ENCODE data around the gene ZAR1L. TPM values are rescaled to one million over a fixed set of nuclear protein-coding genes. Genes with fewer than 3 reads are reported as not detected.

The ZAR1L gene
- polyA plus RNA-seq, 2 of the 4 experiments (the other 2 are of a cell fraction), result not detected

GRCh38 chr13:32267836-32268439 lies 47.2 kb downstream of the ZAR1L start:
- DNase-seq (ENCODE audit: low read depth in 1 of 2, low spot score in 1 of 2), result no peak

GRCh38 chr13:32266130-32266529 lies 49.0 kb downstream of the ZAR1L start:
- ChIA-PET CTCF (interaction anchor here (1.8 kb wide), 1 partner anchor 12 kb away, joined by 6 read pairs; no protein-coding TSS in a partner anchor), POLR2A (no interaction called here)
- no peak for DNase-seq (ENCODE audit: low read depth in 1 of 2, low spot score in 1 of 2)
- ATAC-seq, result no peak
- H3K4me3 ChIP-seq, result no peak overlapping the region
- H3K4me2 ChIP-seq, result no peak overlapping the region
- 65% methylated on average over 1 of the region's 1 CpG for WGBS (ENCODE audit: missing lambda C conversion rate)
- H3K4me1 ChIP-seq, result no peaks in the 10 kb centered on the region
- no peaks in the 10 kb centered on the region for H3K9me3 ChIP-seq
- TF ChIP-seq CBX2 (IDR thresholded peaks at IDR 0.05; ENCODE audit: borderline replicate concordance, low read depth) (no peak), CTCF (IDR thresholded peaks at IDR 0.05) (no peak)
- no peak overlapping the region for H3K27ac ChIP-seq
- no peak for FAIRE-seq

More at GRCh38 chr13:32267836-32268439, 47.2 kb downstream of the ZAR1L start:
- ChIA-PET POLR2A (no interaction called here), CTCF (interaction anchor here (0.6 to 1.3 kb wide), 3 partner anchors 16 to 35 kb away, joined by 3 read pairs; no protein-coding TSS in a partner anchor)
- Histone ChIP-seq H3K9me3 (no peaks in the 10 kb centered on the region), H3K4me3 (no peak overlapping the region), H3K27ac (no peak overlapping the region), H3K4me1 (no peaks in the 10 kb centered on the region), H3K4me2 (no peak overlapping the region)
- TF ChIP-seq HOXB5 (CRISPR knock-in tag; IDR thresholded peaks at IDR 0.05), result no peak
- TF ChIP-seq ELK1 (IDR thresholded peaks at IDR 0.05; ENCODE audit: low read depth, low read length), result no peak
- no peak for TF ChIP-seq E2F6 (IDR thresholded peaks at IDR 0.05; ENCODE audit: borderline replicate concordance, low read depth)
- TF ChIP-seq RNF2 (IDR thresholded peaks at IDR 0.05; ENCODE audit: borderline replicate concordance, low read depth), result no peak
- no peak for TF ChIP-seq BHLHE40 (IDR thresholded peaks at IDR 0.05; ENCODE audit: low read depth, low read length)
- no peak for TF ChIP-seq RAD21 (conservative IDR thresholded peaks at IDR 0.05 in 1 of 2, IDR thresholded peaks at IDR 0.05 in 1 of 2)
- TF ChIP-seq EP300 (IDR thresholded peaks at IDR 0.05), result no peak
- TF ChIP-seq FOXS1 (CRISPR knock-in tag; IDR thresholded peaks at IDR 0.05), result no peak
- no peak for TF ChIP-seq MYC (IDR thresholded peaks at IDR 0.05; ENCODE audit: borderline replicate concordance, low read length)
- 58% methylated on average over 7 of the region's 7 CpGs for WGBS (ENCODE audit: missing lambda C conversion rate)
- FAIRE-seq, result no peak
- ATAC-seq, result no peak

GRCh38 chr13:32265726-32266125 lies 49.4 kb downstream of the ZAR1L start:
- H3K4me1 ChIP-seq, result no peaks in the 10 kb centered on the region
- H3K27ac ChIP-seq, result no peak overlapping the region
- POLR2A ChIA-PET, result no interaction called here
- ATAC-seq (no peak), DNase-seq (ENCODE audit: low read depth in 1 of 2, low spot score in 1 of 2) (no peak), FAIRE-seq (no peak)
- no peak overlapping the region for H3K4me2 ChIP-seq
- CTCF ChIA-PET, result interaction anchor here (1.8 kb wide), 1 partner anchor 11 kb away, joined by 6 read pairs; no protein-coding TSS in a partner anchor
- no peak for TF ChIP-seq HEYL (CRISPR knock-in tag; IDR thresholded peaks at IDR 0.05)
- no peak for TF ChIP-seq RARB (CRISPR knock-in tag; IDR thresholded peaks at IDR 0.05)
- no peak for TF ChIP-seq HMGXB4 (CRISPR knock-in tag; IDR thresholded peaks at IDR 0.05; ENCODE audit: borderline replicate concordance)
- no peak for TF ChIP-seq CHD4 (IDR thresholded peaks at IDR 0.05; ENCODE audit: borderline replicate concordance)
- TF ChIP-seq CHD2 (IDR thresholded peaks at IDR 0.05; ENCODE audit: low read length, partially characterized antibody), result no peak
- TF ChIP-seq GATA3 (IDR thresholded peaks at IDR 0.05; ENCODE audit: borderline replicate concordance), result no peak
- TF ChIP-seq RNF2 (IDR thresholded peaks at IDR 0.05; ENCODE audit: borderline replicate concordance, low read depth), result no peak
- no peak for TF ChIP-seq ATOH8 (CRISPR knock-in tag; IDR thresholded peaks at IDR 0.05; ENCODE audit: low read depth)
- TF ChIP-seq KDM1A (IDR thresholded peaks at IDR 0.05; ENCODE audit: low read depth), result no peak
- TF ChIP-seq FOSB (CRISPR knock-in tag; IDR thresholded peaks at IDR 0.05), result no peak
- no peak for TF ChIP-seq RAD21 (conservative IDR thresholded peaks at IDR 0.05 in 1 of 2, IDR thresholded peaks at IDR 0.05 in 1 of 2)
- no peak for TF ChIP-seq TFCP2L1 (CRISPR knock-in tag; IDR thresholded peaks at IDR 0.05)
- no peak for TF ChIP-seq ZC3H11A (IDR thresholded peaks at IDR 0.05)
- TF ChIP-seq MAFK (IDR thresholded peaks at IDR 0.05; ENCODE audit: partially characterized antibody), result no peak
- no peak for TF ChIP-seq ZFP36 (IDR thresholded peaks at IDR 0.05; ENCODE audit: borderline replicate concordance, partially characterized antibody)
- H3K4me3 ChIP-seq, result no peak overlapping the region
- no peaks in the 10 kb centered on the region for H3K9me3 ChIP-seq
- WGBS (ENCODE audit: missing lambda C conversion rate), result 4% methylated on average over 2 of the region's 2 CpGs

All from A549 (cell line).